GM23248 (cell line): ENCODE results near the gene TMEM250. TPM values are rescaled to one million over a fixed set of nuclear protein-coding genes. Genes with fewer than 3 reads are reported as not detected.

Experiments used
- DNase-seq: peaks from one replicate; pipeline ENCODE4 v3.0.0-alpha.2; 2015
- H2AFZ ChIP-seq: fragments of 200-600 bp; sonication (generic); 2 replicates; pipeline ENCODE4 v1.6.1; 2016; ENCODE audit warnings: antibody characterized with exemption
- H3F3A ChIP-seq: fragments of 200-600 bp; sonication (generic); 2 replicates; pipeline ENCODE4 v1.6.1; 2016; ENCODE audit warnings: mild to moderate bottlenecking, antibody characterized with exemption, mixed run types; ENCODE audit not compliant: insufficient read depth
- H3K27ac ChIP-seq: fragments of 200-600 bp; sonication (generic); 2 replicates; pipeline ENCODE4 v1.5.1; 2016; ENCODE audit warnings: mild to moderate bottlenecking
- H3K27me3 ChIP-seq: fragments of 200-600 bp; sonication (generic); replicated peaks from 2 replicates; pipeline ENCODE4 v1.6.1; 2016; ENCODE audit warnings: mild to moderate bottlenecking; ENCODE audit not compliant: insufficient read depth
- H3K36me3 ChIP-seq: fragments of 200-600 bp; sonication (generic); 2 replicates; pipeline ENCODE4 v1.6.1; 2016; ENCODE audit warnings: low read depth, mild to moderate bottlenecking
- H3K4me1 ChIP-seq: fragments of 200-600 bp; sonication (generic); 2 replicates; pipeline ENCODE4 v1.6.1; 2016; ENCODE audit warnings: mild to moderate bottlenecking; ENCODE audit not compliant: insufficient read depth
- H3K4me2 ChIP-seq: fragments of 200-600 bp; sonication (generic); one replicate; pipeline ENCODE4 v1.6.1; 2016; ENCODE audit warnings: mild to moderate bottlenecking; ENCODE audit not compliant: unreplicated experiment
- H3K4me3 ChIP-seq: fragments of 200-600 bp; sonication (generic); 2 replicates; pipeline ENCODE4 v1.5.1; 2016; ENCODE audit warnings: mild to moderate bottlenecking
- H3K79me2 ChIP-seq: fragments of 200-600 bp; sonication (generic); 2 replicates; pipeline ENCODE4 v1.6.1; 2016; ENCODE audit warnings: mild to moderate bottlenecking; ENCODE audit not compliant: insufficient read depth
- H3K9ac ChIP-seq: fragments of 200-600 bp; sonication (generic); 2 replicates; pipeline ENCODE4 v1.6.1; 2016; ENCODE audit warnings: mild to moderate bottlenecking
- H3K9me2 ChIP-seq: fragments of 200-600 bp; sonication (generic); 2 replicates; pipeline ENCODE4 v1.6.1; 2016; ENCODE audit warnings: mixed run types, mild to moderate bottlenecking, moderate library complexity; ENCODE audit not compliant: insufficient read depth
- H3K9me3 ChIP-seq: fragments of 200-600 bp; sonication (generic); one replicate; pipeline ENCODE4 v1.6.1; 2017; ENCODE audit warnings: low read depth
- H4K20me1 ChIP-seq: fragments of 200-600 bp; sonication (generic); 2 replicates; pipeline ENCODE4 v1.6.0; 2016; ENCODE audit not compliant: insufficient read depth
- EZH2 ChIP-seq: fragments of 200-600 bp; sonication (generic); IDR thresholded peaks from 2 replicates; pipeline ENCODE4 v1.6.1; 2018; ENCODE audit warnings: antibody characterized with exemption, mild to moderate bottlenecking; ENCODE audit not compliant: insufficient read depth, poor library complexity, severe bottlenecking
- EZH2phosphoT487 ChIP-seq: fragments of 200-600 bp; sonication (generic); IDR thresholded peaks from 2 replicates; pipeline ENCODE4 v1.6.1; 2018; ENCODE audit warnings: antibody characterized with exemption, moderate library complexity, mild to moderate bottlenecking, low read depth; ENCODE audit not compliant: insufficient read depth
- WGBS, 2 experiments: methylation state at CpG; one replicate each; pipeline ENCODE4 v1.1.6; 2015 to 2017; ENCODE audit warnings: low lambda C conversion rate in 2 of 2, low coverage in 1 of 2; ENCODE audit errors: missing lambda C conversion rate in 2 of 2; 5-methylcytosine and 5-hydroxymethylcytosine counted together
- in situ Hi-C: fragments of 300-500 bp; cut with MboI; formaldehyde crosslinking; loops from 2 replicates; pipeline ENCODE4 v1.15.0; 2020
- polyA plus RNA-seq: library from polyadenylated mRNA; unstranded; fragments of >200 nt; fragmentation: Nextera tagmentation; extraction: Ambion mirVana; gene quantifications from 2 replicates; pipeline ENCODE4 v1.2.1, GENCODE V29; 2016
- total RNA-seq: library from RNA; depleted of rRNA; stranded (reverse); fragments of >200 nt; shearing (Covaris generic); gene quantifications from 2 replicates; pipeline ENCODE4 v1.2.3, GENCODE V29; 2014

Gene TMEM250
- total and polyA plus RNA-seq, 2 experiments from 2014 or later, result 25.9 to 69.7 TPM

DNA sequence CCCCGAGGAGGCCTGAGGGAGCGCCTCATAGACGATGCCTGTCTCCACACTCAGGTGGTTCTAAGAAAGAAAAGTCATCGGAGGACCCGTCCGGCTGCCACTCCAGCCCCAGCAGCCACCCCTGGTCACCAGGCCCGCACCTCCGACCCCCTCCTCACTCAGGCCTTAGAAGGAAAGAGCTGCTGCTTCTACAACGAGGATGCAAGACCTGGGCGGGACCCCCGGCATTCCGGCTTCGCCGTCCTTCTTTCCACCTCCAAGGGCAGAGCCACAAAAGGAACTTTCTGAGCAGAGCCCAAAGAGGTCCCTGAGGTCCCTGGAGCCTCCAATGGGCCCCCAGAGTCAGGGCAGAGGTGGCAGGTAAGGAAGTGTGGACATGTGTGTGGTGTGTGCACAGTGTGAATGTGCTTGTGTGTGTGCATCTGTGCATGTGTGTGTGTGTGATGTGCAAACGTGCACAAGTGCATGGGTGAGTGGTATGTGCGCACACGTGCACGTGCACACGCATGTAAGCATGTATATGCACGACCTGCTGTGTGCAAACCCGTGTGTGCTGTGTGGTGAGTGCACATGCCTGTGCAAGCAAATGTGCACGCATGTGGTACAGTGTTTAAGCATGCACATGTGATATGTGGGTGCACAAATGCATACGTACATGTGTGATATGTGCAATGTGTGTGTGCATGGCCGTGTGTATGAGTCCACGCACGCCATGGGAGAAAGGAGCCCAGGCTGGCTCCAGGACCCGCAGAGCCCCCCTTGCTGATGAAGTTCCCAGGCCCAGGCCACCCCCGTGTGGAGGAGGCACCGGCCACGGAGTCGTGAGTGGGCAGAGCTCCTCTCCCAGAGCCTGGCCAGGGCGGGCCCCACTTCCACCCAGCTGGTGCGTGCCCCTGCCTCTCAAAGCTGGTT lies 27.7 kb upstream of the TMEM250 start:
- Histone ChIP-seq H3F3A (no peaks in the 10 kb centered on the region), H3K4me2 (no peak overlapping the region), H3K79me2 (no peaks in the 10 kb centered on the region), H3K27ac (no peak overlapping the region), H3K4me3 (no peak overlapping the region), H3K36me3 (no peaks in the 10 kb centered on the region), H3K4me1 (no peaks in the 10 kb centered on the region), H3K9ac (no peak overlapping the region), H2AFZ (no peak overlapping the region), H3K9me3 (no peaks in the 10 kb centered on the region), H3K27me3 (peaks cover 17% of the 10 kb centered on the region; the same call in 1 of the 2 replicates), H3K9me2 (no peaks in the 10 kb centered on the region), H4K20me1 (no peaks in the 10 kb centered on the region)
- TF ChIP-seq EZH2phosphoT487 (no peak), EZH2 (no peak)
- 43 to 49% methylated on average over 31 to 32 of the region's 33 CpGs for WGBS, 2 experiments
- in situ Hi-C loops, result no loop called here
- DNase-seq, result no peak

DNA sequence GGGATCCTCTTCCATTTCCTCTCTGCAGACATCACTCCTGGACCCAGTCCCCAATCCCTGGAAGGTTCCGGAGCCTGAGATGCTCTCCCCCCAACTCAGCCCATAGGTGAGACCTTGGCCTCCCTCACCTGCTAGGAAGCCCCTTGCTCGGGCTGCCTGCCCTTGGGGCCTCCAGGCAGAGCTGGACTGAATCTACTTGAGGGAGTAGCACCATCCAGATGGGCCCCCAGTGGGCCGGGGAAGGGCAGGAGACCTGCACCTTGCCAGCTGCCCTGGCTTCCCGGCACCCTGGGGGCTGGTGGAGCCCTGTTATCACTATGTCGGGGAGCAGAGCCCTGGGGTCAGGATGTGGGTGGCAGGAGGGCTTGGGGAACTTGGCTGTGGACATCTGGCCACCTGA lies 26.9 kb upstream of the TMEM250 start:
- Histone ChIP-seq H3K9ac (no peak overlapping the region), H3K4me2 (no peak overlapping the region), H3K36me3 (no peaks in the 10 kb centered on the region), H3K4me3 (no peak overlapping the region), H3K9me3 (no peaks in the 10 kb centered on the region), H3K9me2 (no peaks in the 10 kb centered on the region), H2AFZ (no peak overlapping the region), H4K20me1 (no peaks in the 10 kb centered on the region), H3K27me3 (peaks cover 17% of the 10 kb centered on the region; the same call in 1 of the 2 replicates), H3K4me1 (no peaks in the 10 kb centered on the region), H3K27ac (no peak overlapping the region), H3K79me2 (no peaks in the 10 kb centered on the region), H3F3A (no peaks in the 10 kb centered on the region)
- no peak for DNase-seq
- 35 to 37% methylated on average over 5 of the region's 5 CpGs for WGBS, 2 experiments
- TF ChIP-seq EZH2 (no peak), EZH2phosphoT487 (no peak)
- in situ Hi-C loops, result no loop called here

DNA sequence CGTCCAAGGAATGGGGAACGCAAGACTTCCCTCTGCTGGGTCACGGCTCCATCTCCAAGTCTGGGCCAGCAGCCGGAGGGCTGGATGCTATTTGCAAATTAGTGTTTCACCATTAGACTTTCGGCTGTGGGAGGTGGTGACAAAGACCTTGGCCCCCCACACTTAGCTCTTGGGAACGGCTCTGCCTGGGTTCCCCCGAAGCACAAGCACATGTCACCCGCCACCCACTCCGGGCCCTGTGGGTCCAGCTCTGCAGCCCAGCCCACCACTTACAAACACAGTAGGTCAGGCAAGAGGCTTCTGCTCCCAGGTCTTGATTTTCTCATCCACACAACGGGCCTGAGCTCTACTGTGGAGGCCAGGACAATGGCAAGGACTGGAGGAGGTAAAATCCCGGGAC lies 25.8 kb upstream of the TMEM250 start:
- H3F3A ChIP-seq, result no peaks in the 10 kb centered on the region
- no peak overlapping the region for H3K27ac ChIP-seq
- H3K27me3 ChIP-seq, result peaks cover 17% of the 10 kb centered on the region
- H3K9me2 ChIP-seq, result no peaks in the 10 kb centered on the region
- H3K36me3 ChIP-seq, result no peaks in the 10 kb centered on the region
- no peak for DNase-seq
- no peak overlapping the region for H3K4me2 ChIP-seq
- H3K9ac ChIP-seq, result no peak overlapping the region
- H3K79me2 ChIP-seq, result no peaks in the 10 kb centered on the region
- whole genome bisulfite sequencing, 2 experiments, result 61 to 70% methylated on average over 11 of the region's 11 CpGs
- TF ChIP-seq EZH2 (no peak), EZH2phosphoT487 (no peak)
- H2AFZ ChIP-seq, result no peak overlapping the region
- no peaks in the 10 kb centered on the region for H4K20me1 ChIP-seq
- H3K9me3 ChIP-seq, result no peaks in the 10 kb centered on the region
- H3K4me3 ChIP-seq, result no peak overlapping the region
- no peaks in the 10 kb centered on the region for H3K4me1 ChIP-seq
- in situ Hi-C loops, result no loop called here

DNA sequence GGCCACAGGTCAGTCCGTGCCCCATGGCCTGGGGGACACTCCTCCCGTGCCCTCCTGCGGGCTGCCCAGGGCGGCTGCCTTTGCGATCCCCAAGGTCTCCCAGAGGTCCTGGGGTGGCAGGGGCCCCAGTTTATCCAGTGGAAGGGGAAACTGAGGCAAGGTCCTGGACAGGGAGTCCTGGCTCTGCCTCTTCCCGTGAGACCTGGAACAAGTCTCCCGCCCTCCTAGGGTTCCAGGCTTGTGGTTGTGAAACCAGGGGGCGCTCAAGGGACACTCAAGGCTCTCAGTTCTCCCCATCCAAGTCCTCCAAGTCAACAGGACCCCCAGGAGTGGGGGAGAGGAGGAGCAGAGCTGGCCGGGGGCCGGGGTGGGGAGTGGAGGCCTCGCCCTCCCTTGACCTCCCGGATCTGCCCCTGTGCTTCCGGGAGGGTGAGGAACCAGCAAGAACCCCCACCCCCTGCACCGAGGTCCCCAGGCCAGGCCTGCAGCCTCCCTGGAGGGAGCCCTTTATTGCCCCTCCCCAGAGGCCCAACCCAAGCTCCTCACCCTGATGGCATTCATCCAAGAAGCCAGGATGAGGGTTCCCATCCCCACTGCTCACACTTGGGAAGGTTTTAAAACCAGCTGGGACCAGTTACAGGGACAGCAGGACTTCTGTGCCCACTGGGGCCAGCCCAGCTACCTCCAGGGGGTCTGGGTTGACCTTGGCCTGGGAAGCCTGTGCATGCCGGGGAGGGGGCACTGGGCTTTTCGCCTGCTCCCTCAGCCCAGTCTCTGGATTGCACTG lies 24.7 kb upstream of the TMEM250 start:
- Histone ChIP-seq H4K20me1 (no peaks in the 10 kb centered on the region), H3K4me2 (no peak overlapping the region), H3K9me2 (no peaks in the 10 kb centered on the region), H3K9ac (no peak overlapping the region), H3K36me3 (no peaks in the 10 kb centered on the region), H3K27ac (no peak overlapping the region), H3K27me3 (peaks cover 17% of the 10 kb centered on the region), H3K4me1 (no peaks in the 10 kb centered on the region), H3K4me3 (no peak overlapping the region), H3K9me3 (no peaks in the 10 kb centered on the region), H3F3A (no peaks in the 10 kb centered on the region), H2AFZ (no peak overlapping the region), H3K79me2 (no peaks in the 10 kb centered on the region)
- in situ Hi-C loops, result no loop called here
- no peak for TF ChIP-seq EZH2
- TF ChIP-seq EZH2phosphoT487, result no peak
- 21 to 22% methylated on average over 11 to 16 of the region's 16 CpGs for WGBS, 2 experiments
- DNase-seq, result peak; percentile 39
